HG03066 (cell line): ENCODE data around the gene CTSH.
"Not testable (repeated sequence)": the region's sequence is repeated elsewhere in the genome, so short reads cannot be mapped to it uniquely, and the experiment has no call there.

Source experiments
- ATAC-seq: cut with Tn5 transposase; IDR thresholded peaks from one replicate; pipeline ENCODE4 v1.9.1; 2021; ENCODE audit warnings: low read depth; ENCODE audit not compliant: unreplicated experiment

Gene CTSH

GRCh38 chr15:78944202-78944625 is 632 bp downstream of the CTSH start:
- peak; percentile 27 for ATAC-seq

DNA sequence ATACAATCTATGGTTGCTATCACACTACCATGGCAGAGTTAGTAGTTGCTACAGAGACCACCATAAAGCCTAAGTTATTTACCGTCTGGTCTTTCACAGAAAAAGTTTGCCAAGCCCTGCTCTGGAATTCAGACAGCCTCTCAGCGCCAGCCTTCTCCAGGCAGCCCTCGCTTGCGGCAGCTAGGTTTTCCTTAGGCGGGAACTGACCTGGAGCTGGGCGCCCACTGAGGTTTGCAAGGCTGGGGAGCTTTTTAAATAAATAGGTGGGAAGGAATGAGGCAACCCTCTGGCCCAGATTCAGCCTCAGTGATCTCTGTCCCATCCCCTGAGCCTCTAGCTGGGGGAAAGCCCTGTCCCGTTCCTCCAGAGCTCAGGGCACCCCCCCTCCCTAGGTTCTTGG is 1.2 kb downstream of the CTSH start:
- ATAC-seq, result no peak

GRCh38 chr15:78942741-78943140 is 2.1 kb downstream of the CTSH start:
- no peak for ATAC-seq

GRCh38 chr15:78938658-78939488 is 6.0 kb downstream of the CTSH start:
- peak; percentile 69 for ATAC-seq

DNA sequence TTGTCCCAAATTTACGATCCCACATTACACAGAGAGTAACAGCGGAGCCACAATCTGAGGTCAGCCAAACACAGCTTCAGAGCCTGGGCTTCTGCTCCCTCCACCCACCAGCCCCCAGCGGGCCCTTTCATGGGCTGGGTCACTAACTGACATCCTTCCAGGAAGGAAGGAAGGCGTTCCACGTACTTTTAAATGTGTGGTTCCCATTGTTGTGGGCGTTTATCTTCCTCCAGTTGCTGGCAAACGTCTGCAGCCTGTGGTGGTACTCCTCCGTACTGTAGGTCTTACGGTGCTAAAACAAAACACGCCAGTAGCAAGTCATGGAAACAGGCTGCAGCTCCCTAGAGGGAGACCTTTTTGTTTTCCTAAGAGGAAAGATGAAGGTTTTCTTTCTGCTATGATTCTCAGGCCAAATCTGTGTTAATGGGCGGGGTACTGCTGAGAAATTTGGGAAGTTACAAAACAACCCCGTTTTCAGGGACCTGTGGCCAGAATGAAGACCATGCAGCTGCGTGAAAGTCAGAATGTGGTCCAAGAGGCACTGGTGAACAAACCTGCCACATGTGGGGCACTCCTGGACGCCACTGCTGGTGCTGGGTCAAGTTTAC is 7.6 kb downstream of the CTSH start:
- no peak for ATAC-seq

DNA sequence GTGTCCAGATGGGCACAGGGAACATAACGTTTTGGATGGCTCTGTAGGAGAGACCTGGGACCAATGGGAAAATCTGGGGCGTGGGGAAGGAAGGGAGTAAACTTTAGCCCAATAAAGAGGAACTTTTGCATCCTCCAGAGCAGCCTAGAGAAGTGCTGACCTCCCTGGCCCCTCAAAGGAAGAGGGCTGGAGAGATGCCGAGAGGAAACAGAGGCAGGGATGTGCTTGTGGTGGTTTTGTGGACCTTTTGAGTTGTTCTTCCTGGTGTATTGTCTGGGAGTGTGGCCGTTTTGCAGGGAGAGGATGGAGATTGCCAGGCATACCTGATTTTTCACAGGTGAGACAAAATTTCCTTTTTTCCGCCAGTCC is 10.2 kb downstream of the CTSH start:
- ATAC-seq, result no peak

DNA sequence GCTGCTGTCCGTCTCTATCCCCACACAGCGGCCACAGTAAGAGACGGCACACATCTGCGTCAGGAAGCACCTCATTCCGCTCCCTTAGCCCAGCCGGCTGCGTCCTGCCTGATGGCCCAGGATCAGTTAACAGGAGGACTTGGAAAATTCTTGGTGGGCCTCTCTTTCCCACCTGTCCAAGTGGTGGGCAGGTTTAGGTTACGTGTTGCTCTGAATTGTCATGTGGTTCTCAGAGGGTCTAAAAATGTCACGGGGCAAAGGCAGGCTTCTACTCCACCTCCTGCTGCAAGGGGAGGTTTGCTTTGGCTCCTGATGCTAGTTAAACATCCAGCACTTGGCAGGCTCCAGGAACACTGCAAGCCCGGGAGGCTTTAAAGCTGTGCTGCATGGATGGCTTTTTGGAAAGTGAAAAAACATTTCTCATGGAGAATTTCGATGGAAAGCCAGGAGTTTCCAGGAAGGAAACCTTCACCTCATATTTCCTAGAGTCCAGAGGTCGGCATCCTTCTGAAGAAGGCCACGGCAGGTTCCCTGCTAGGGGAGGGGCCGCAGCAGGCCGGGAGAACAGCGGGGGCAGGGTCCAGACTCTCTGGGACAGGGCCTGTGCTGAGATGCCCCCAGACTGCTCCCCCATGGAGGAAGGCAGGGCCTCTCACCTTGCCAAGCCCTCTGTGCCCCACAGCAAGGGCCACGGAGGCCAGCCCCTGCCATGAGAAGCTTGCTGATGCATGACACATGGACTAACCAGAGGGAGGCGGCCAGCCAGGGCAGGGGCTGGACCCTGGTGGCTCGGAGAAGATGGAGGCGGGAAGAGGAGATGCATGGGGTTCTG is 10.8 kb downstream of the CTSH start:
- no peak for ATAC-seq

DNA sequence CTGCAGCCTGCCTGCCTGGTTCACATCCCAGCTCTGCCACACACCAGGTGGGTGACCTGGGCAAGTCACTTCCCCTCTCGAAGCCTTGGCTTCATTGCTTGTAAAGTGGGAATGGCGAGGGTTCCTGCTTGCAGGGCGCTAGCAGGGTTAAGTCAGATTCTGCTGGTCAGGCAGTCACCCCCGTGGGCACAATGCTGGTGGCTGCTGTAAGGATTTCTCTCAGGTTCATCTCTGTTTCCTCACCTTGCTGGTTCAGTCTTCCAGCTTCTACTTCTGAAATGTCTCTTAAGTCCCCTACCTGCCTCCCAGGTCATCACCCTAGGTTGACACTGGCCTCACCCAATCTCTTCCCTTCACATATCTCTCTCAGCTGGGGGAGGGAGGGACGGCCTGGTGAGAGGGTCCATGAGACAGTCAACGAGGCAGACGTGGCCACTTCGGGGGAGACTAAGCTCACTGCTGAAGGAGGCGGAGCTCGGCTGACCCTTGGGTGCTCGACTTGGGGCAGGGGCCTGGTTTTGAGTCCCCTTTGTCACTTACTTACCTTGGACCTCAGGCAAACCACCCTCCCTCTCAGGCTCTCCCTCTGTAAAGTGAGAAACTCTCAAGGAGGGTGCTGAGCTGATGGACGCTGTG is 11.5 kb downstream of the CTSH start:
- no peak for ATAC-seq

- no peak for ATAC-seq
Observed at GRCh38 chr15:78932258-78932808, 12.5 kb downstream of the CTSH start.

DNA sequence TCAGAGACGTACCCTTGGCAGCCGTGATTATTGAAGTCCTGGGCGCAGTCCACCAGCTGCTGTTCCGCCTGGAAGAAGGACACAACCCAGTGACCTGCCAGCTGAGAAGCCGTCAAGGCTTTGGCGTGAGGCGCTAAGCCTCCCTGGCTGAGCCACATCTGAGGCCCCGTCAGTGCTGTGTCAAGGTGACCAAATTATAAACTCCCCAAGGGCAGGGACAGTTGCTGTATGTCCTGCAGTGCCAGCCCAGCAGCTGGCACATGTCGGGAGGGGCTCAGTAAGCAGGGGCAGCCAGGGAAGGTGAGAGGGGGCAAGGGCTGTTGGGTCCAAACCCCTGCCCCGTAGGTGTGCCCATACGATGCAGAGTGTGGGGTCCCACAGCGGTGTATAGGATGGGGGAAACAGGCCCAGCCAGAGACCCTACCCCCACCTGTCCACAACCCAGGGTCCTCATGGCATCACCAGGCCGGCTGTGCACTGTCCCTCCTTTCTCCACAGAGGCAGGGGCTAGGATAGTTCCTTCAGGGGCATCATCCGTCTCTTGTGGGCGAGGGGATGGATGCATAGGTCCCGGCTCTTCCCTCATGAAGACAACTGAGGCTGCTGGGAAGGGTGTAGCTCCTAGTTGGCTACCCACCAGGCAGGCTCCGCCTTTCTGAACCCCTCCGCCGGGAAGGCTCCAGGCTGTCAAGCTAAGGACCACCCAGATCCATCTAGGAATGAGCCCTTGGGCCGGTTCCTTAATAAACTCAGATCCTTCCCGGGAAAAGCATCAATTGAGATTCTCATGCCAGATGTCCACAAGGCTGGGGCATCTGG is 13.2 kb downstream of the CTSH start:
- no peak for ATAC-seq

GRCh38 chr15:78930577-78931388 is 14.1 kb downstream of the CTSH start:
- no peak for ATAC-seq

DNA sequence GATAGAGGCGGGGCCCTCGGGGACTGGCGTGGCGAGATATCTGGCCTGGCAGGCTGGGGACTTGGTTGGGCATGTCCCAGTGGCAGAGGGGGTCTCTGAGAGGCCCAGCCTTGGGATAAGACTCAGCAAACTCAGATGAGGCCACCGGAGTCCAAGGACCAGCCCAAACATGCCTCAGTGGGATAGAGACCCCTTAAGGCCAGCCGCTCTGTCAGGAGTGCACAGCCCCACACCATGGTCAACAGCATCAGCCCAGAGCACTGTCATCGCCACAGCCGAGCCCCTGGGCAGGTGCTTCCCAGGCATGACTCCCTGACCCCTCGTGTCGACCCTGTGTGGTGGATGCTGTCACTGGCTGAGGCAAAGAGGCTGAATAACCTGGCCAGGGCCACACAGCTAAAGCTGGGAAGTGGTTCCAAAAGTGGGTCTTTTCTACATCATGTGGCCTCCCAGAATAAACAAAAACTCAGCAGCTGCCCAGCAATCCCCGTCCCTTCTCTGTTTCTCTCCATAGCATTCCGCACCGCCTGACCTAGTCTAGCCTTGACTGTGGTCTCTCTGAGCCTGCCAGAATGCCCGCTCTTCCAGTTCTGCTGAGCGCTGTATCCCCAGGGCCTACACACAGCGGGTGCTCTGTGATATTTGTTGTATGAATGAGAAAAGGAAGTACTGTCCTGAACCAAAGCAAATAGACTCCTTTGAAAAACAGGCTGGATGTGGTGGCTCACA is 15.1 kb downstream of the CTSH start:
- ATAC-seq, result no peak

GRCh38 chr15:78928616-78929093 is 16.2 kb downstream of the CTSH start:
- ATAC-seq, result no peak

GRCh38 chr15:78928176-78928575 is 16.7 kb downstream of the CTSH start:
- not testable (repeated sequence) for ATAC-seq

DNA sequence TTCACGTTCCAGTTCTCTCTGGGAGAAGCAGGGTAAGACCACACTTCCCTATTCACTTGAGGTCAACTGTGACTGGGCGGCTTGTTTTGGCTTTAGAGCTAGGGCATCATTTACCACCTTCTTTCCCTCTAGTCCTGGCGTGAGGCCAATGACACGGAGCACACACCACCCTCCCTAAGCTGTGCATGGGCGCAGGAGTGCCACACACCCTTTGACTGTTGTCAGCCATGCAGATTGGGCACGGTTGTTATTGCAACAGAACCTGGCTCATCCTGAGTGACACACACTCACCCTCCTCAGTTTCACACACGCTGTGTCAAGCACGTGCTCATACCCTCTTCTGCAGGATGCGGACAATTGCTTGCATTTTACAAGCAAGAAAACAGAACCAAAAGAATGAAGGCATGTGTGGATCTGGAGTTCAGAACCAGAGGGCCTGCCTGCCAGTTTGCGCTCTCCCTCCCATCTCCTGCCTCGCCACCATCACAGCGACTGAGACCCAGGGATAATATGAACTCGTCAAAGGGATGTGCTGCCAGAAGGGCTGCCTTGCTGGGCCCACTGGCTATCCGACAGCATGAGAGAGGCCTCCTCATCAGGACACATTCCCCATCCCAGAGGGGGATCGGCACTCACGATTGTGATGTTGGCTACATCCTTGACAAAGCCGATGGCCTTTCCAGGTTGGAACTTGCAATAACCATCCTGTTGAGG is 17.6 kb downstream of the CTSH start:
- no peak for ATAC-seq

DNA sequence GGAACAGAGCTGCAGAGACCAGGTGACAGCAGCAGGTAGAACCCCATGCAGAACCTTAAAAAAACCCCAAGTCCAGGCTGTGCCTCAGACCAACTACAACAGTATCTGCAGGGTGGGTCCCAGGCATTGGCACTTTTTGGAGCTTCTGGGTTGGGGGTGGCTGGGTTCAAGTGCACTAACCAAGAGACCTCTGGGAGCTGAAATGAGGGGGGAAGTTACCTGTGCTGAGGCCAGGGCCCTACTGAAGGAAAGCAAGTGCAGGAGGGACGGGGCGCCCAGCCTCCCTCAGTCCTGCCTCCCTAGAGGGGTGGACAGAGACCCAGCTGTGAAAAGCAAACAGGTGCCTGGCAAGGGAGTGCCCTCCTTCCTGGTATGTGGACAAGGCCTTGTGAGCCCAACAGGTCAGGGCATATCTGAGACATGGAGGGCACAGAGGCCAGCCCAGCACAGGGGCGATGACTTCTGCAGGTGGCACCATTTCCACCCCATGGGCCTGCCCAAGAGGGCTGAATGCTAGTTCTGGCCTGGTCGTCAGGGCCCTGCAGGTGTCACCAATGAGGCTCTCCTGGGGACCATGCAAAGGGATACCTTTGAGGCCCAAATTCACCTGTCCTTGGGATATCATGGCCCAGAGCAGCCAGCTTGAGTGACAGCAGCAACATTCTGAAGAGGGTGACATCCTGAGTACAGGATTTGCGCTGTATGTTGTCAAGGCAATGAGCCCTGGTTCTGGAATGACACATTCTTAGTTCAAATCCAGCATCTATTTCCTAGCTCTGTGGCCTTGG is 18.7 kb downstream of the CTSH start:
- no peak for ATAC-seq
